ENCODE results near the gene CNGB1. TPM values are rescaled to one million over a fixed set of nuclear protein-coding genes. Genes with fewer than 3 reads are reported as not detected.

Gene CNGB1
- total RNA-seq, 4 donors from 2014 or later, result 0.13 TPM; not detected in 3

GRCh38 chr16:57959804-57960203 is 11.1 kb downstream of the CNGB1 start:
- Histone ChIP-seq H3K36me3 (no peaks in the 10 kb centered on the region), H3K4me1 (no peaks in the 10 kb centered on the region), H3K4me3 (replicated peaks in 1 of 3) (no peak overlapping the region), H3K9me3 (no peaks in the 10 kb centered on the region), H3K27me3 (no peaks in the 10 kb centered on the region), H3K27ac (no peak overlapping the region)
- no peak for DNase-seq
- TF ChIP-seq POLR2A (IDR thresholded peaks at IDR 0.05) (no peak), CTCF (IDR thresholded peaks at IDR 0.05) (no peak)
- 81 to 82% methylated on average over 11 of the region's 11 CpGs for WGBS, 2 donors
- intact Hi-C loops (cut with DNase I), result no loop called here

DNA sequence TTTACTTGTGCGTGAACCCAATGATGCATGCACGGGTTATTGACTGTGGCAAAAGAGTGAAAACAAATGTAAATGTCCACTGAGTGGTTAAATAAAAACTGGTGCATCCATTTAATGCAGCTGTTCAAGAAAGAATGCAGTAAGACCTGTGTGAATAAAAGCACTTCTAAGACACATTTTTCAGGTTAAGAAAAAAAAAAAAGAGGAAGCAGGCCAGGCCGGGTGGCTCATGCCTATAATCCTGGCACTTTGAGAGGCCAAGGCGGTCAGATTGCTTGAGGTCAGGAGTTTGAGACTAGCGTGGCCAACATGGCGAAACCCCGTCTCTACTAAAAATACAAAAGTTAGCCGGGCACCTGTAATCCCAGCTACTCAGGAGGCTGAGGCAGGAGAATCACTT is 11.8 kb downstream of the CNGB1 start:
- no peak for TF ChIP-seq POLR2A (IDR thresholded peaks at IDR 0.05)
- TF ChIP-seq CTCF (IDR thresholded peaks at IDR 0.05), result no peak
- intact Hi-C loops (cut with DNase I), result no loop called here
- DNase-seq, result no peak
- Histone ChIP-seq H3K4me1 (no peaks in the 10 kb centered on the region), H3K4me3 (replicated peaks in 1 of 3) (no peak overlapping the region), H3K9me3 (no peaks in the 10 kb centered on the region), H3K27ac (no peak overlapping the region), H3K27me3 (no peaks in the 10 kb centered on the region), H3K36me3 (no peaks in the 10 kb centered on the region)
- WGBS, 2 donors, result 59% methylated on average over 8 of the region's 8 CpGs

DNA sequence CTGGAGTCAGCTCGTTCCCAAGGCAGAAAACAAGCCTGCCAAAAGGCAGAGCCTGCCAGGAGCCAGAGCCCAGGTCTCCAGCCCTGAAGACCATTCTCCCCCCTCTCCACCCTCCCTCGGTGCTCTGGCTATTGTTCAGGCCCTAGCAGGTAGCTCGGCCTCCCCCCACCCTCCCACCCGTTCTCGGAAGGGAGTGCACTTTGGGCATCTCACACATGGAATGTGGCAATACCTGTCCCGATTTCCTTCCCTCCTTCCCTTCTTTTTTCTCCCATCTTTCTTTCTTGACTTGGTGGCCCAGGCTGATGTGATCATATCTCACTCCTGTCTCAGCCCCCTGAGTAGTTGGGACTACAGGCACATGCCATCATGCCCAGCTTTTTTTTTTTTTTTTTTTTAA is 12.4 kb downstream of the CNGB1 start:
- WGBS, 2 donors, result 30 to 47% methylated on average over 6 of the region's 6 CpGs
- intact Hi-C loops (cut with DNase I), result no loop called here
- Histone ChIP-seq H3K27me3 (no peaks in the 10 kb centered on the region), H3K36me3 (no peaks in the 10 kb centered on the region), H3K4me3 (replicated peaks in 1 of 3) (no peak overlapping the region), H3K4me1 (no peaks in the 10 kb centered on the region), H3K9me3 (no peaks in the 10 kb centered on the region), H3K27ac (no peak overlapping the region)
- no peak for DNase-seq
- TF ChIP-seq CTCF (IDR thresholded peaks at IDR 0.05), result no peak
- TF ChIP-seq POLR2A (IDR thresholded peaks at IDR 0.05), result no peak

GRCh38 chr16:57957673-57958392 is 13.1 kb downstream of the CNGB1 start:
- intact Hi-C loops (cut with DNase I), result no loop called here
- H3K27ac ChIP-seq, result no peak overlapping the region
- no peak for DNase-seq
- 91% methylated on average over 8 of the region's 8 CpGs for WGBS, 2 donors
- no peaks in the 10 kb centered on the region for H3K9me3 ChIP-seq
- H3K4me3 ChIP-seq (replicated peaks in 1 of 3), result no peak overlapping the region
- H3K4me1 ChIP-seq, result no peaks in the 10 kb centered on the region
- no peak for TF ChIP-seq CTCF (IDR thresholded peaks at IDR 0.05)
- TF ChIP-seq POLR2A (IDR thresholded peaks at IDR 0.05), result no peak
- no peaks in the 10 kb centered on the region for H3K36me3 ChIP-seq
- H3K27me3 ChIP-seq, result no peaks in the 10 kb centered on the region

DNA sequence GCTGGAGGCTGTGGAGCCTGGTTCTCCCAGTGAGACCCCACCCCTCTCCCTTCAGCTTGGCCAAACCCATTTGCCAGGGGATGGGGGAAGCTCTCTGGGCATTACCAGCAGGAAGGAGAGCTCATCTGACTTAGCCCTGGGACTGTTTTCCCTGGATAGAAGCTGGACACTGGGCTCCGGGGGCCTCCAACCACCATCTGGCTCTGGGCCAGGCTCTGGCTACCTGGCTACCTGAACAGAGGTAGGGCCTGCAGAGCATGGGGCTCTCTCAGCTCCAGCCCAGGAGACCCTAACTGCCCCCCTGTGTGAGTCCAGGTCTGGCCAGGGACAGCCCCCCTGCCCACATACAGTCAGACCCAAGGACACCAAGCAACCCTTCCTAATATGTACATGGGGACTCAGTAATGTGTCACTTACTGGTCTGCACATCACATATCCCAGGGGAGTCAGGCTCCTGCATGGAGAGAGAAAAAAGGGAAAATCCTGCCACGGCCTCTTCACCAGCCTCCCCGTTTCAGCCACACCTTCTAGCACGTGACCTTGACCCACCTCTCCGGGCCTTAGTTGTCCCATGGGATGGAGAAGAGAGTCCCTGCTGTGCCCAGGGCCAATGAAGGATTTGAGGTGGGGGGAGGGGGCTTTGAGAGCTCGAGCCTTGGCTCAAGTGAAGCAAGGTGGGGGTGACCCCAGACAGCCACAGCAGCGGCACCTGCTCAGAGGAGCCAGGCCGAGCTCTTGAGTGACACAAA is 13.8 kb downstream of the CNGB1 start:
- no peak overlapping the region for H3K27ac ChIP-seq
- H3K27me3 ChIP-seq, result no peaks in the 10 kb centered on the region
- no peak overlapping the region for H3K4me3 ChIP-seq (replicated peaks in 1 of 3)
- no peaks in the 10 kb centered on the region for H3K4me1 ChIP-seq
- H3K36me3 ChIP-seq, result no peaks in the 10 kb centered on the region
- no peak for DNase-seq
- WGBS, 2 donors, result 74 to 75% methylated on average over 7 to 8 of the region's 8 CpGs
- TF ChIP-seq POLR2A (IDR thresholded peaks at IDR 0.05) (no peak), CTCF (IDR thresholded peaks at IDR 0.05) (no peak)
- H3K9me3 ChIP-seq, result no peaks in the 10 kb centered on the region
- intact Hi-C loops (cut with DNase I), result no loop called here
